ENCODE results near the gene ERMARD.

Gene ERMARD

GRCh38 chr6:169816975-169817374 lies 65.6 kb downstream of the ERMARD start:
- Histone ChIP-seq H3K4me1 (ENCODE audit: control insufficient read depth, insufficient read depth, low read length) (no peaks in the 10 kb centered on the region), H3K27me3 (ENCODE audit: control insufficient read depth, insufficient read depth, low read length) (no peaks in the 10 kb centered on the region), H3K36me3 (ENCODE audit: insufficient read depth, low read length) (no peaks in the 10 kb centered on the region), H3K4me3 (ENCODE audit: low read length) (no peak overlapping the region), H3K4me2 (ENCODE audit: low read length) (no peak overlapping the region), H3K9me3 (replicated peaks; ENCODE audit: low read length) (peaks cover 4% of the 10 kb centered on the region), H3K9ac (ENCODE audit: low read depth, low read length) (no peak overlapping the region)

- H3K4me3 ChIP-seq (ENCODE audit: low read length) = no peak overlapping the region
- no peaks in the 10 kb centered on the region for H3K4me1 ChIP-seq (ENCODE audit: control insufficient read depth, insufficient read depth, low read length)
- H3K4me2 ChIP-seq (ENCODE audit: low read length) = no peak overlapping the region
- H3K9me3 ChIP-seq (replicated peaks; ENCODE audit: low read length) = peaks cover 4% of the 10 kb centered on the region
- H3K9ac ChIP-seq (ENCODE audit: low read depth, low read length) = no peak overlapping the region
- H3K36me3 ChIP-seq (ENCODE audit: insufficient read depth, low read length) = no peaks in the 10 kb centered on the region
- no peaks in the 10 kb centered on the region for H3K27me3 ChIP-seq (ENCODE audit: control insufficient read depth, insufficient read depth, low read length)
These were observed 68.9 kb downstream of the ERMARD start for GRCh38 chr6:169820358-169820757.

GRCh38 chr6:169824021-169824420 lies 72.6 kb downstream of the ERMARD start:
- Histone ChIP-seq H3K4me3 (ENCODE audit: low read length) (no peak overlapping the region), H3K4me2 (ENCODE audit: low read length) (no peak overlapping the region), H3K36me3 (ENCODE audit: insufficient read depth, low read length) (no peaks in the 10 kb centered on the region), H3K9ac (ENCODE audit: low read depth, low read length) (no peak overlapping the region), H3K27me3 (ENCODE audit: control insufficient read depth, insufficient read depth, low read length) (no peaks in the 10 kb centered on the region), H3K9me3 (replicated peaks; ENCODE audit: low read length) (no peaks in the 10 kb centered on the region), H3K4me1 (ENCODE audit: control insufficient read depth, insufficient read depth, low read length) (no peaks in the 10 kb centered on the region)

- Histone ChIP-seq H3K36me3 (ENCODE audit: insufficient read depth, low read length) (no peaks in the 10 kb centered on the region), H3K4me1 (ENCODE audit: control insufficient read depth, insufficient read depth, low read length) (no peaks in the 10 kb centered on the region), H3K9ac (ENCODE audit: low read depth, low read length) (no peak overlapping the region), H3K9me3 (replicated peaks; ENCODE audit: low read length) (no peaks in the 10 kb centered on the region), H3K4me3 (ENCODE audit: low read length) (no peak overlapping the region), H3K4me2 (ENCODE audit: low read length) (no peak overlapping the region), H3K27me3 (ENCODE audit: control insufficient read depth, insufficient read depth, low read length) (no peaks in the 10 kb centered on the region)
These were observed 73.6 kb downstream of the ERMARD start for GRCh38 chr6:169824848-169825557.

- no peaks in the 10 kb centered on the region for H3K27me3 ChIP-seq (ENCODE audit: control insufficient read depth, insufficient read depth, low read length)
- no peak overlapping the region for H3K4me3 ChIP-seq (ENCODE audit: low read length)
- H3K9me3 ChIP-seq (replicated peaks; ENCODE audit: low read length) = no peaks in the 10 kb centered on the region
- no peak overlapping the region for H3K4me2 ChIP-seq (ENCODE audit: low read length)
- no peaks in the 10 kb centered on the region for H3K36me3 ChIP-seq (ENCODE audit: insufficient read depth, low read length)
- no peak overlapping the region for H3K9ac ChIP-seq (ENCODE audit: low read depth, low read length)
- H3K4me1 ChIP-seq (ENCODE audit: control insufficient read depth, insufficient read depth, low read length) = no peaks in the 10 kb centered on the region
These were observed 74.3 kb downstream of the ERMARD start for GRCh38 chr6:169825558-169826225.

GRCh38 chr6:169826697-169827096 lies 75.3 kb downstream of the ERMARD start:
- Histone ChIP-seq H3K27me3 (ENCODE audit: control insufficient read depth, insufficient read depth, low read length) (no peaks in the 10 kb centered on the region), H3K4me3 (ENCODE audit: low read length) (no peak overlapping the region), H3K36me3 (ENCODE audit: insufficient read depth, low read length) (no peaks in the 10 kb centered on the region), H3K9ac (ENCODE audit: low read depth, low read length) (no peak overlapping the region), H3K4me1 (ENCODE audit: control insufficient read depth, insufficient read depth, low read length) (no peaks in the 10 kb centered on the region), H3K9me3 (replicated peaks; ENCODE audit: low read length) (no peaks in the 10 kb centered on the region), H3K4me2 (ENCODE audit: low read length) (no peak overlapping the region)

- no peaks in the 10 kb centered on the region for H3K9me3 ChIP-seq (replicated peaks; ENCODE audit: low read length)
- H3K4me2 ChIP-seq (ENCODE audit: low read length) = no peak overlapping the region
- H3K9ac ChIP-seq (ENCODE audit: low read depth, low read length) = no peak overlapping the region
- no peaks in the 10 kb centered on the region for H3K27me3 ChIP-seq (ENCODE audit: control insufficient read depth, insufficient read depth, low read length)
- H3K4me1 ChIP-seq (ENCODE audit: control insufficient read depth, insufficient read depth, low read length) = no peaks in the 10 kb centered on the region
- no peak overlapping the region for H3K4me3 ChIP-seq (ENCODE audit: low read length)
- H3K36me3 ChIP-seq (ENCODE audit: insufficient read depth, low read length) = no peaks in the 10 kb centered on the region
These were observed 75.9 kb downstream of the ERMARD start for GRCh38 chr6:169827290-169827717.

- H3K9ac ChIP-seq (ENCODE audit: low read depth, low read length) = no peak overlapping the region
- no peak overlapping the region for H3K4me2 ChIP-seq (ENCODE audit: low read length)
- no peaks in the 10 kb centered on the region for H3K27me3 ChIP-seq (ENCODE audit: control insufficient read depth, insufficient read depth, low read length)
- H3K36me3 ChIP-seq (ENCODE audit: insufficient read depth, low read length) = no peaks in the 10 kb centered on the region
- H3K4me3 ChIP-seq (ENCODE audit: low read length) = no peak overlapping the region
- no peaks in the 10 kb centered on the region for H3K4me1 ChIP-seq (ENCODE audit: control insufficient read depth, insufficient read depth, low read length)
- H3K9me3 ChIP-seq (replicated peaks; ENCODE audit: low read length) = no peaks in the 10 kb centered on the region
These were observed 76.8 kb downstream of the ERMARD start for GRCh38 chr6:169828176-169828575.

- no peaks in the 10 kb centered on the region for H3K36me3 ChIP-seq (ENCODE audit: insufficient read depth, low read length)
- H3K27me3 ChIP-seq (ENCODE audit: control insufficient read depth, insufficient read depth, low read length) = no peaks in the 10 kb centered on the region
- no peak overlapping the region for H3K4me2 ChIP-seq (ENCODE audit: low read length)
- no peak overlapping the region for H3K9ac ChIP-seq (ENCODE audit: low read depth, low read length)
- H3K4me3 ChIP-seq (ENCODE audit: low read length) = no peak overlapping the region
- H3K9me3 ChIP-seq (replicated peaks; ENCODE audit: low read length) = no peaks in the 10 kb centered on the region
- H3K4me1 ChIP-seq (ENCODE audit: control insufficient read depth, insufficient read depth, low read length) = no peaks in the 10 kb centered on the region
These were observed 78.4 kb downstream of the ERMARD start for GRCh38 chr6:169829786-169830185.

- Histone ChIP-seq H3K27me3 (ENCODE audit: control insufficient read depth, insufficient read depth, low read length) (no peaks in the 10 kb centered on the region), H3K9ac (ENCODE audit: low read depth, low read length) (no peak overlapping the region), H3K36me3 (ENCODE audit: insufficient read depth, low read length) (no peaks in the 10 kb centered on the region), H3K9me3 (replicated peaks; ENCODE audit: low read length) (no peaks in the 10 kb centered on the region), H3K4me3 (ENCODE audit: low read length) (no peak overlapping the region), H3K4me2 (ENCODE audit: low read length) (no peak overlapping the region), H3K4me1 (ENCODE audit: control insufficient read depth, insufficient read depth, low read length) (no peaks in the 10 kb centered on the region)
These were observed 79.5 kb downstream of the ERMARD start for GRCh38 chr6:169830876-169831275.

Measured in skeletal muscle satellite cell (primary cell).